Iris pigment epithelial cell (primary cell): Measurements from ENCODE around the gene CHD8.

Experiments used
- DNase-seq: peaks from one replicate; pipeline ENCODE4 v3.0.0-alpha.2; 2011; ENCODE audit warnings: low read depth

Gene CHD8

GRCh38 chr14:21369949-21370679 lies 85.8 kb downstream of the CHD8 start:
- DNase-seq: no peak

- peak; percentile 12 for DNase-seq
Observed at GRCh38 chr14:21367582-21368144, 88.3 kb downstream of the CHD8 start.

GRCh38 chr14:21356511-21356910 lies 99.4 kb downstream of the CHD8 start:
- no peak for DNase-seq

GRCh38 chr14:21352587-21352986 lies 103.3 kb downstream of the CHD8 start:
- DNase-seq: no peak

GRCh38 chr14:21350539-21350938 lies 105.4 kb downstream of the CHD8 start:
- no peak for DNase-seq

DNA sequence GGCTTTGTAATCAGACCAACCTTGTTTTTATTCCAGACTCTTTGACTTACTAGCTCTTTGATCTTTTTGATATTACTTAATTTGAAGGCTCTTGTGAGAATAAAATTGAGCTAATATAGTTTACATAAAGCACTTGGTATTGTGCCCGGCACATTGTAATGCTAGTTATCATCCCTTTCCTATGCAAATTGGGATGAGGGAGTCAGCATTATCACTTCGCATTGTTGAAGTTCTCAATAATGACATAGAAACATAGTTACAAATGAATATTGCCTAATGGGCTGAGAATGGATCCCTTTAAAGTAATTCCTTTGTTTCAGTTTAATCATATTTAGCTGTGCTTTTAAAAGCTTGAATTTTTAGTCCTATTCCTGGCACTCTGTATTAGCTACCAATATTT lies 108.7 kb downstream of the CHD8 start:
- no peak for DNase-seq

GRCh38 chr14:21346532-21347135 lies 109.3 kb downstream of the CHD8 start:
- DNase-seq: peak; percentile 44

DNA sequence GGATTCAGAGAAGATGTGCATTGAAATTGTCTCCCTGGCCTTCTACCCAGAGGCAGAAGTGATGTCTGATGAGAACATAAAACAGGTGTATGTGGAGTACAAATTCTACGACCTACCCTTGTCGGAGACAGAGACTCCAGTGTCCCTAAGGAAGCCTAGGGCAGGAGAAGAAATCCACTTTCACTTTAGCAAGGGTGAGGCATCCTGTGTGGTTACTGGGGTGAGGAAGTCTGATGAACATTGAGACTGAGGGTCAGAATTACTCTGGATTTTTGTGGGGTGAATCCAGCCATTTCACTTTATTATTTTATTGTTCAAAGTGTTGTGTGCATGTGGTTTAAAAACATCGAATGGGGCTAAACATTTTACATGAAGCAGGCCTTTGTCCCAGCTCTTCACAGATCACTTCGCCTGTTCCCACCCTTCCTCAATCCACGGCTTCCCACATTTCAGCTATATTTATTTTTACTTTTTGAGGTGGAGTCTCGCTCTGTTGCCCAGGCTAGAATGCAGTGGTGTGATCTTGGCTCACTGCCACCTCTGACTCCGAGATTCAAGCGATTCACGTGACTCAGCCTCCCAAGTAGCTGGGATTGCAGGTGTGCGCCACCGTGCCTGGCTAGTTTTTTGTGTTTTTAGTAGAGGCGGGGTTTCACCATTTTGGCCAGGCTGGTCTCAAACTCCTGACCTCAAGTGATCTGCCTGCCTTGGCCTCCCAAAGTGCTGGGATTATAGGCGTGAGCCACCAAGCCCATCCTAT lies 112.7 kb downstream of the CHD8 start:
- DNase-seq: peak; percentile 8
